Activated CD8-positive, alpha-beta memory T cell treated with anti-CD3 and anti-CD28 coated beads for 24 hours (primary cell): Measurements from ENCODE around the gene LGALS3.

Source experiments
- DNase-seq: peaks from one replicate; pipeline ENCODE4 v3.0.0-alpha.2; 2020

LGALS3 gene

DNA sequence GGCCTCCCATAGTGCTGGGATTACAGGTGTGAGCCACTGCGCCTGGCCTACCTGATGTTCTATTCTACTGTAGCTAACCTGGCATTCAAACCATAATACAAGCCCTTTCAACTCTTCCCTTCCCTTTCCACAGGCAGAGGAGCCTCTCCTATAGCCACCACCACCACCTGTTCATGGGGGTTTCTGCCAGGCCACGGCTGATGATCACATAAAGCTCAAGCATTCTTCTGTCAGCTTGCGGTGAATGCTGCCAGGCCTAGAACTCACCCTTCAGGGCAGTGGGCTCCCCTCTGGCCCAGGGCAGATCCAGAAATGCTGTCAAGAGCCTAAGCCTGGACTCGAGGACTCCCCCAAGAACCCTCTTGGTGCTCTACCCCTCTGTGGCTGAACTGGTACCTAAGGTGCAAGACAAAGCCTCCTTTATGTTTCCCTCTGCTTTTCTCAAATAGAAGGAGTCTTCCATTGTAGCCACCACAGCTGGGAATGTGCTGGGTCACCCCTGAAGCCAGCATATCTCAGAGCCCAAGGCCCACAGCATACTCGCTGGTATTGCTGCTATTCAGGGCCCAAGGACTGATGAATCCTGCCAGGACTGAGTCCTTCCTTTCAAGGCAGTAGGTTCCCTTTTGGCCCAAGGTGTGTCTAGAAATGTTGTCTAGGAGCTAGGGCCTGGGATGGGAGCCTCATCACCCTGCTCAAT is 65.8 kb downstream of the LGALS3 start:
- DNase-seq, result no peak
